Measurements from ENCODE around the gene TSKU.

- no peak for TF ChIP-seq POLR2A (IDR thresholded peaks at IDR 0.05; ENCODE audit: low read length)
- no peak for TF ChIP-seq GATA1 (IDR thresholded peaks at IDR 0.05; ENCODE audit: low read depth, low read length)
These were observed 24.2 kb downstream of the TSKU start for GRCh38 chr11:76807206-76807875.
